Progenitor cell of endocrine pancreas (in vitro differentiated cells): Measurements from ENCODE around the gene PUDP. TPM values are rescaled to one million over a fixed set of nuclear protein-coding genes. Genes with fewer than 3 reads are reported as not detected.
A peak's percentile ranks its signal among the peaks of the same experiment; 100 is the strongest.

Source experiments
- DNase-seq: peaks from one replicate; pipeline ENCODE4 v3.0.0; 2021; ENCODE audit warnings: low spot score; ENCODE audit not compliant: unreplicated experiment
- H3K27ac Mint-ChIP-seq: 2 replicates; pipeline ENCODE4 v1.8.0; 2021; ENCODE audit warnings: mild to moderate bottlenecking, moderate library complexity, mixed read lengths
- H3K27me3 Mint-ChIP-seq: 2 replicates; pipeline ENCODE4 v1.8.0; 2021; ENCODE audit warnings: mixed read lengths
- H3K36me3 Mint-ChIP-seq: 2 replicates; pipeline ENCODE4 v1.8.0; 2022; ENCODE audit warnings: mixed read lengths; ENCODE audit not compliant: insufficient read depth
- H3K4me1 Mint-ChIP-seq: 2 replicates; pipeline ENCODE4 v1.8.0; 2021; ENCODE audit warnings: low read depth, mixed read lengths
- H3K4me3 Mint-ChIP-seq: 2 replicates; pipeline ENCODE4 v1.8.0; 2021; ENCODE audit warnings: low read depth, mild to moderate bottlenecking, moderate library complexity, mixed read lengths
- H3K9me3 Mint-ChIP-seq: 2 replicates; pipeline ENCODE4 v1.8.0; 2021; ENCODE audit warnings: low read depth, mixed read lengths
- total RNA-seq: library from RNA; stranded (reverse); gene quantifications from 2 replicates; pipeline ENCODE4 v1.2.1, GENCODE V29; 2021
- TF ChIP-seq, protein P1 (sequence below): fragments of 200-600 bp; sonication (generic); IDR thresholded peaks from one replicate; pipeline ENCODE4 v1.5.0; 2021; ENCODE audit warnings: antibody characterized with exemption, mild to moderate bottlenecking; ENCODE audit not compliant: unreplicated experiment

PUDP gene
- total RNA-seq, 1 donor from 2014 or later = 59.9 TPM

DNA sequence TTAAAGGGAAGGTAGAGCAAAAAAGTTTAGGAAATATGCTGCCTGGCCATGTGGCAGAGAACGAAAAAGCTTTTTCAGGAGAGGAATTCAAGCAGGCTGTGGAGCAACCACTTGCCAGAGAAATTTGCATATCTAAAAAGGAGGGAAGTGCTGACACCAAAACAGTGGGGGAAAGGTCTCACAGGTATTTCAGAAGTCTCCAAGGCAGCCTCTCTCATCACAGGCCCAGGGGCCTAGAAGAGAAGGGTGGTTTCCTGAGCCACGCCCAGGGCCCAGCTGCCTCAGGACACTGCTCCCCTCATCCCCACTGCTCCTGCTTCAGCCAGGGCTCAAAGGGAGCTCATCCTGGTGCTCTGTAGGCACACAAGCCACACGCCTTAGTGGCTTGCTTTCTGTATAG, 30.4 kb downstream of the PUDP start:
- H3K4me3 Mint-ChIP-seq = no peak overlapping the region
- peaks cover 34% of the 10 kb centered on the region for H3K4me1 Mint-ChIP-seq
- peaks cover 6% of the 10 kb centered on the region for H3K9me3 Mint-ChIP-seq
- H3K27ac Mint-ChIP-seq = no peak overlapping the region
- no peak for DNase-seq
- H3K36me3 Mint-ChIP-seq = peaks cover 7% of the 10 kb centered on the region
- H3K27me3 Mint-ChIP-seq = no peaks in the 10 kb centered on the region
- TF ChIP-seq, protein P1, sequence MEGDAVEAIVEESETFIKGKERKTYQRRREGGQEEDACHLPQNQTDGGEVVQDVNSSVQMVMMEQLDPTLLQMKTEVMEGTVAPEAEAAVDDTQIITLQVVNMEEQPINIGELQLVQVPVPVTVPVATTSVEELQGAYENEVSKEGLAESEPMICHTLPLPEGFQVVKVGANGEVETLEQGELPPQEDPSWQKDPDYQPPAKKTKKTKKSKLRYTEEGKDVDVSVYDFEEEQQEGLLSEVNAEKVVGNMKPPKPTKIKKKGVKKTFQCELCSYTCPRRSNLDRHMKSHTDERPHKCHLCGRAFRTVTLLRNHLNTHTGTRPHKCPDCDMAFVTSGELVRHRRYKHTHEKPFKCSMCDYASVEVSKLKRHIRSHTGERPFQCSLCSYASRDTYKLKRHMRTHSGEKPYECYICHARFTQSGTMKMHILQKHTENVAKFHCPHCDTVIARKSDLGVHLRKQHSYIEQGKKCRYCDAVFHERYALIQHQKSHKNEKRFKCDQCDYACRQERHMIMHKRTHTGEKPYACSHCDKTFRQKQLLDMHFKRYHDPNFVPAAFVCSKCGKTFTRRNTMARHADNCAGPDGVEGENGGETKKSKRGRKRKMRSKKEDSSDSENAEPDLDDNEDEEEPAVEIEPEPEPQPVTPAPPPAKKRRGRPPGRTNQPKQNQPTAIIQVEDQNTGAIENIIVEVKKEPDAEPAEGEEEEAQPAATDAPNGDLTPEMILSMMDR = no peak

DNA sequence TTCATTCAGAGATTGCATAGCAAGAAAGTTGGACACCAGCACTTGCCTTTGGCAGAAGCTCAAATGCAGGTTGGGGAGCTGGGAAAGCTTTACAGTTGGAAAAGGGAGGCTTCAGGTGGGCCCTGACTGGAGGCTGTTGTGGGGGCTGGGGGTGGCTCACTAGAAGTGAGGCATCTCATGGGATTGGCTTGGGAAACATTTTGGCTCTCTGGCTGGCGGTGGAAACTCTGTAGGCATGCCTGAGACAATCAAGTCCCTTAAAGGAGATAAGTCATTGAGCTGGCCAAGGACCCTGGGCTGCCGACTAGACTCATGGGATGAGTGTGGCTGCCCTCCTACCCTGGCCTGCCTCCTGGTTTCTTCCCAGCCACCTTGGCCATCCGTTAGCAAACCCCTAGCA, 31.9 kb downstream of the PUDP start:
- Mint-ChIP-seq H3K4me3 (no peak overlapping the region), H3K36me3 (peaks cover 7% of the 10 kb centered on the region), H3K27ac (no peak overlapping the region), H3K4me1 (peaks cover 32% of the 10 kb centered on the region), H3K27me3 (no peaks in the 10 kb centered on the region), H3K9me3 (peaks cover 6% of the 10 kb centered on the region)
- TF ChIP-seq, protein P1 = no peak
- DNase-seq = no peak

DNA sequence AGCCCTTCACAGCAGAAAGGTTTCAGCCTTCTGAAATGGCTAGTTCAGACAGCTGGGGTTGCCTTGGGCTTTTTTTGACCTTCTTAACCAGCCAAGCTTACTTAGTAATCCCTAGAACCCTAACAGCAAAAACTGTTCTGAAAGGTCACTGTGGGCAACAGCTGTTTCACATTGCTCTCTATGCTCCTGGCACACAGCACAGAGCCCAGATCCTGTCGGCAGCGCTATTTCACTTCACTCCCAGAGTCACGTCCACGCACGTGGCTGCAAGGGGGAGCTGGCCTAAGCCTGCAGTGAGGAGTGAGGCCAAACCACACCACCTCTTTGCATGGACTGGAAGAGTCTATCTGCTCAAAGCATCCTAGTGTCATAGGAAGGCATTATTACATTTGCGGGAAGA, 32.4 kb downstream of the PUDP start:
- no peak for DNase-seq
- Mint-ChIP-seq H3K4me1 (peaks cover 32% of the 10 kb centered on the region), H3K9me3 (peaks cover 6% of the 10 kb centered on the region), H3K27me3 (no peaks in the 10 kb centered on the region), H3K27ac (no peak overlapping the region), H3K36me3 (peaks cover 7% of the 10 kb centered on the region), H3K4me3 (no peak overlapping the region)
- TF ChIP-seq, protein P1 = no peak

DNA sequence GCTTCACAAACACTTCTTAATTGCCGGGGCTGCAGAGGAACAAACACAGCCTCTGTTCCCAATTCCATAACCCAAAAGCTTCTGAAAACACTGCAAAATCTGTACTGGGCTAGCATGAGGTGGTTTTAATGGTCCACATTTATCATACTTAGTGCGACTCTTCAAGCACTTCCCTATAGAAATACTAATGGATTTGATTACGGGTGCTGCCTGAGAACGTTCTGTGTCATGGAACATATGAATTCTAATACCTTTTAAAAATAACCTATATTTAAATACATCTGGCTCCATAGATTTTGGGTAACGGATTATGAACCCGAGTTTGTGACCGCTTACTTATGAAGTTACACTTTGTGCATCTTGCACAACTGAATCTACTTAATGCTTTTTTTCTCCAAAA, 35.9 kb downstream of the PUDP start:
- TF ChIP-seq, protein P1 = no peak
- peaks cover 3% of the 10 kb centered on the region for H3K36me3 Mint-ChIP-seq
- no peaks in the 10 kb centered on the region for H3K27me3 Mint-ChIP-seq
- peak overlapping the region; percentile 13 for H3K27ac Mint-ChIP-seq
- peaks cover 2% of the 10 kb centered on the region for H3K9me3 Mint-ChIP-seq
- peaks cover 33% of the 10 kb centered on the region for H3K4me1 Mint-ChIP-seq
- DNase-seq = no peak
- no peak overlapping the region for H3K4me3 Mint-ChIP-seq

DNA sequence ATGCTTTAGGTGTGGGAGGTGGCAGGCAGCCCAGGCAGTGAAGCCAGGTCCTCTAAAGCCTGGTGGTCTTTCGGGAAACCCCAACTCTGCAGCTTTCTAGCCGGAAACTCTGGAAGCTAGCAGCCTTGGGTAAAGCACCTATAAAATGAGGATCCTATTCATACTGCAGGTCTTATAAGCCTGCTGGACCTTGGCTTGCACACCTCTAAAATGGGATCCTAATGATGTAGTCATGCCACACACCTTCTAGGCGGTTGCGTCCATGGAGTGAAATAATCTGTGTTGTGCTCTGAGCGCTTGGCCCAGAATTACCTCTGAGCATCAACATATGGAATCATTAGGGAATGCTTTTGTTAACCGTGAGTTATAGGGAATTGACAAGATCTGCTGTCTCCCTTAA, 36.4 kb downstream of the PUDP start:
- no peaks in the 10 kb centered on the region for H3K9me3 Mint-ChIP-seq
- TF ChIP-seq, protein P1 = no peak
- no peak overlapping the region for H3K4me3 Mint-ChIP-seq
- no peaks in the 10 kb centered on the region for H3K27me3 Mint-ChIP-seq
- peaks cover 1% of the 10 kb centered on the region for H3K36me3 Mint-ChIP-seq
- H3K4me1 Mint-ChIP-seq = peaks cover 32% of the 10 kb centered on the region
- H3K27ac Mint-ChIP-seq = no peak overlapping the region
- DNase-seq = no peak
